Renal cortical epithelial cell (primary cell): Measurements from ENCODE around the gene ERICH2. TPM values are rescaled to one million over a fixed set of nuclear protein-coding genes. Genes with fewer than 3 reads are reported as not detected.

ENCODE experiments used
- DNase-seq: peaks from one replicate; pipeline ENCODE4 v3.0.0-alpha.2; 2011; ENCODE audit warnings: low read depth
- total RNA-seq: library from RNA; depleted of rRNA; stranded (reverse); fragments of >200 nt; gene quantifications from 2 replicates; pipeline ENCODE4 v1.2.3, GENCODE V29; 2014

ERICH2 gene
- total RNA-seq, 1 donor from 2014 or later: 1.0 TPM

DNA sequence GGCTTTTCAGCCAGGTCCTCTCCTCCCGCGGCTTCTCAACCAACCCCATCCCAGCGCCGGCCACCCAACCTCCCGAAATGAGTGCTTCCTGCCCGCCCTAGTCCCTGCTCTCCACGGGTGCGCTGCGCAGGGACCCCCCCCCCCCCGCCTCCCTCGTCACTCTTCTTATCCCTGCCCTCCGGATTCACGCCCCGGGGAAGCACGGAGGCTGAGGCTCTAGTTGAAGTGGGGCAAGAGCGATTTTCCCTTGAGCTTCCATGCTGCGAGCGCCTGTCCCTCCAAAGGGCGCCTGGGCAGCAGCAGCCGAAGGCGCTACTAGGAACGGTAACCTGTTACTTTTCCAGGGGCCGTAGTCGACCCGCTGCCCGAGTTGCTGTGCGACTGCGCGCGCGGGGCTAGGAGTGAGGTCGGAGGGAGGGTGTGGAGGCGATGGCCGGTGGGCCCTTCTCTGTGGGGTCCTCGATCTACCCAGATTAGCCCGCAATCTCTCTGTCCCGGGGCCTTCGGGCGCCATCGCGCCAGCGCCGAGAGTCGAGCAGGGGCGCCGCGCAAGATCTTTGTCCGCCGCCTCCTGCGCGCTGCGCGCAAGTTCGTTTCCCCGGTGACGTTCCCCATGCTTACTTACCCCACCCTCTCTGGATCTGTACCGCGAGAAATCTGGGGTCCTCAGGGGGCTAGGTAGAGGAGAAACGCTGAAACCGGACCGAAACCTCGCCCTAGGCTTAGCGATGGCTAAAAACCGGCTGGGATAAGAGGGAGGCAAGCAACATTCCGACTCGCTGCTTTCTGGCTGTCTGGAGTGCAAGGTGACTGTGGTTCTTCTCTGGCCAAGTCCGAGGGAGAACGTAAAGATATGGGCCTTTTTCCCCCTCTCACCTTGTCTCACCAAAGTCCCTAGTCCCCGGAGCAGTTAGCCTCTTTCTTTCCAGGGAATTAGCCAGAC lies 47.2 kb downstream of the ERICH2 start:
- DNase-seq: peak; percentile 13

DNA sequence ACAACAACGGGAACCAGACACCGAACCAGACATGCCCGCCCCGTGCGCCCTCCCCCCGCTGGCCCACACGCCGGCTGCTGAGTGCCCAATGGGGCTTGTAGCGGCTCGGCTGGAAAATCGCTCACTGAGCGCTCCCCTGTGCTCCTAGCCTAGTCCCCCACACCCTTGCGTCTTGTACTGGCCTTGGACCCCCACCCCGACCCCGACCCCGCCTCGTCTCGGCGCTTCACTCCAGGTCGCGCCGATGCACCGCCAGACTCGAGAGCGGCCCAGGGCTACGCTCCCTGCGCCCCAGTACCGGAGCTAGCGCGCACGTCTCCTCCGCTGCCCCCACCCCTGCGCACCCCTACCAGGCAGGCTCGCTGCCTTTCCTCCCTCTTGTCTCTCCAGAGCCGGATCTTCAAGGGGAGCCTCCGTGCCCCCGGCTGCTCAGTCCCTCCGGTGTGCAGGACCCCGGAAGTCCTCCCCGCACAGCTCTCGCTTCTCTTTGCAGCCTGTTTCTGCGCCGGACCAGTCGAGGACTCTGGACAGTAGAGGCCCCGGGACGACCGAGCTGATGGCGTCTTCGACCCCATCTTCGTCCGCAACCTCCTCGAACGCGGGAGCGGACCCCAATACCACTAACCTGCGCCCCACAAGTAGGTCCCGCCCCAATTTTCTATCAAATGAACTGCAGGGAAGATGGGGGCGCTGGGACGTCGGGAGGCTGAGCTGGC lies 48.0 kb downstream of the ERICH2 start:
- DNase-seq: no peak

DNA sequence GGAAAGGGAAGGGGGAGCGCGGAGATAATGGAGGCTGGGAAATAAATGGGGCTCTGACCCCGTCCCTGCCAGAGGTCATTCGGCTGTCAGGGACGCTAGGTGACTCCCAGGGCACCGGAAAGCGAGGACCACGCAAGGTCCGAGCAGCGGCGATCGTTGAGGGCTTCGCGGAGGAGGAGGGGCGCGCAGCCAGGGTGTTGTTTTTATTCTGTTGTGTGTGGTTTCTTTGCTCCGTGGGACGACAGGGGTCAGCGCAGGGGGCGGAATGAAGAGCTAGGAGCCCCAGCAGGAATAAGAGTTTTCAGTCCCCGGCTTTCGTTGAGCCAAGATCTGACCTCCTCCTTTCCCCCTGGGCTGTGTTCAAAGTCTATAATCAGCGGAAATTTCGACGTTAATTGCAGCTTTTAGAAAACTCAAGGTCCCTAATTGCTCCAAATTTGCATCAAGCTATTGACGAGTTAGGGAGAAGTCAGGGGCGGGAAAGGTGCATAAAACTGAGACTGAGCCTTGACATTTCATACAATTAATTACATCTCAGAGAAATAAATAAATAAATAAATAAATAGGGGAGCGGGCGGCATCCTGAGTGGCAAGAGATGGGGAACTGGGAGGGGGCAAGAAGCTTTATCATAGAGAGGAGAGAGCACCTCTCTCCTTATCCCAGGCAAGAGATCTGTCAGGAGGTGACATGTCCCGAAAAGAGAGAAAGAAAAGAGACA lies 48.7 kb downstream of the ERICH2 start:
- DNase-seq: no peak

DNA sequence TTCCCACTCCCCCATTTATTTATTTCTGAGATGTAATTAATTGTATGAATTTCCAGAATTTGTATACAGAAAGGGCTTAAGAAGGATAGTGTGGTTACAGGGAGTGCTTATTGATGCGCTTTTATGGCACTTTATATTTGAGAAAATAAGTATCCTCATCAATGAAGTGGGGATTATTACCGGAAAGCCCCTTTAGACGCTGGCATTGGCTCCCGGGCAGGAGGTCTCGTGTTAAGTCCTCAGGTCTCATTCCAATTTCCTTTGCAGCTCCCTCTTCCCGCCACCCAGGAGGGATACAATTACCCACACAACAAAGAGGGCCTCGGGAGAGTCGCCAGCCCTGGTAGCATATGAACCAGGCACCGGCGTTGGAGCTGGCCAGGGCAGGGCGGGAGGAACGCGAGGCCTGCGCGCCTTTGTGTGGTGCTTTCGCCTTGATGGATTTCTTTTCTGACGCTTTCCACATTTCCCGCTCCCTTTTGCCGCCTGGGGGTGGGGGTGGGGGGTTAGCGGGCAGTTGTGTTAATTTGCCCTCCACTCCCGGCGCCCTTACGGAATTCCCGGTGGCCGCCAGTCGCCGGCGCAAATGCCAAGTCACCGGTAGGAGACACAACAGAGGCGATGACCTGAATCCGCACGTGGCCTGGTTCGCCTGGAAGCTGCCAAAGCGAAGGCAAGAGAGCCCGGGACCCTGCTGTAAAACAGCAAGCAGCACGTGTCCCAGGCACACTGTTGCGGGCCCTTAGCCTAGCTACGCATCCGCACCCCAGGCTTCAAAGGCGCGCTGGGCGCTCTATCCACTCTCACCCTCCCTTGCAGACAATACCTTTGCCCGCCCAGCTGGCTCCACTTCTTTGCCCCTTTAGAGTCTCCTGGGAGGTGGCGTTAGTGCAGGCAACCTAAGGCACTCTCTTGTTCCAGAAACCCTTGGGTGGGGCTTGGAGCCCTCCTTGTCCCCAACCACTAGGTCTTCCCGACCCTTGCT lies 49.8 kb downstream of the ERICH2 start:
- no peak for DNase-seq

DNA sequence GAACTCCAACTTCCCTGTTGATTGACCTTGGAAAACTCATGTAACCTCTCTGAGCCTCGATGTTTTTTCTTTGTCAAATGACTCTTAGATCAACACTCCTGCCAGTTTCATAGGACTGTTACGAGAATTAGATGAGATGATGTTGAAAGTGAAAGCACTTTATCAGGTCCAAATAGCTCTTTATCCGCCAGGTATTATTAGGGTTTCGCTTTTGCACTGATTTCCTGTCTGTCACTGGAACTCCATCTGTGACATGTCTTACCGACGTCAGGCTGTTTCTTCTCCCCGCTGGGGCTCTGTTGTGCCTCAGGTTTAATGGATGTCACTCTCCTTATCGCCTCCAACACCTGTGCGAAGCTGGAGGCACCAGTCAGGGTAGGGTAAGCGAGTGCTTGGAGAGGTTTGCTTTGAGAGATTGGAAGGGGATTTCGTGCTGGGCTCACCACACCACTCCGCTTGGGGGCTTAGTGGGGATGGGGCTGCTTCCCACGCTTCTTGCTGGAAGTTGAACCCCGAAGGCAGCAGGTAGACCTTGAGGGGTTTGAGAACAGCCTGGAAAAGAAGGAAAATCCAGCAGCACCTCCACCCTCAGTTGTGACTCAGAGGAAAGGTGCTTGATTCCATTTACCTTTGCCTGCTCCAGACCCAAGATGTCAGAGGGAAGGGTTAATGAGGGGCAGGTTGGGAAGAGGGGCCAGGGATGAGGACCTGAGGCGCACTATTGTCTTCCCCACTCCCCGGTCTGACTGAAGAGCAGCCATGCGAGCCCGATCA lies 50.8 kb downstream of the ERICH2 start:
- no peak for DNase-seq

DNA sequence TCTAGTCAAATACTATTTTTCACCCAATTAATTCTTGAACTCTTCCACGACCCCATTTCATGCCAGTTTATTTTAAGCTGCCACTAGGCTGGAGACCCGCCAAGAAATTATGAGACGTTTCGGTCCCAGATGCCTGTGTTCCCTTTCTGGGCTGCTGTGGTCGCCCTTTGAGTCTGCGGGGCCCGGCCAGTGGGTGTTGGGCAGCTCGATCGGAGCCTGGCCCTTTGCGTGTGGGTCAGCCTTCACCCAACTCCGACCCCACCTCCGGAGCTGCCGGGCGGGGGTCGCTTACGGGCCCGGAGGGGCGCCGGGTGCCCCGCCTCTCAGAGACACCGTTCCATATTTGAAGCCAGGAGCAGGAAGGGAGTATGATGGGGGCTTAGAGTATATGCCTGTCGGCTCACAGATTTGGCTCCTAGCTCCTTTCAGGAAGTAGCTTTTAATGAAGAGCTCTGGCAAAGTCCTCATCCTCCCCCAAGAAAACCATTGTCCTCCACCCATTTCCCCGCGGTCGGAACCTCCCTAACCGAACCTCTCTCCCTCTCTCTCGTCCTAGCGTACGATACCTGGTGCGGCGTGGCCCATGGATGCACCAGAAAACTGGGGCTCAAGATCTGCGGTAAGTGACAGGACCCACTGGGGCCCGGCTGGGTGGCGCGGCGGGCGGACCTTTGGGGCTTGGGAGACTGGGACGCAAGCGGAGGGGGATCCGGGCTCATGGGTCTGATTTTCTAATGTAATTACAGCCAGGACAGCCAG lies 51.5 kb downstream of the ERICH2 start:
- no peak for DNase-seq

DNA sequence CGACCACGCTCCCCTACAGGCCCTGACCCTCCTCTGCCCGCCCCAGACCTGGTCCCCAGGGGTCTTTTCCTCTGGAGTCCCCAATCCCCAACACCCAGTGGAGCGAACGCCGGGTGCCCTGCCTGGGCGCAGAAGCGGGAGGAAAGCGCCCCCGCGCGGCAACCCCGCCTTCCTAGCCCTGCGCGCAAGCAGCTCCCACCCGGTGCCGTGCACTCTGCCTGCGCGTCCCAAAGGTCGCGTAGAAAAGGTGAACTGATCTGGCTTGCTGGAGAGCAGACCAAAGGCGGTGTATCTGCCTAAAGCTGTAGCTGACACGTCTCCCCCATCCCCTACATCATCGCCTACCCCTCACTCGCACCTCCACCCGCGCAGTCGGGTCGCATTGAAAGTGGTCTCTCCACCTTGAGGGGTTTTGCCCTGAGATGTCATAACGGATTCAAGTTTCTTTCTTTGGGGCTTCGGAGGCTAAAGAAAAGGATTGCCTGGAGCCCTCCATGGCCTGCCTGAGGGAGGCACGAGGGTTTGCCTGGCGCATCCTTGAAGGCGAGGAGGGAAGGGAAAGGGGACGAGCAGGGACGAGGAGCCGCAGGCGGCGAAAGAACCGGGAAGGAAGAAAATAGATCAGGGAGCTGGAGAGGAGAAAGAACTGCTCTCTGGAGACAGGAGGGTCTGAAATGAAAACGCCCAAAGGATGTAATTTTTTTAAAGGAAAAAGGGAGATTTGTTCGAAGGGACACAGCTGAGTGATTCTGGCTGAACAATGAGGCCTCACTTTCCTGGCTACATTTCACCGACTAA lies 52.3 kb downstream of the ERICH2 start:
- DNase-seq: no peak

DNA sequence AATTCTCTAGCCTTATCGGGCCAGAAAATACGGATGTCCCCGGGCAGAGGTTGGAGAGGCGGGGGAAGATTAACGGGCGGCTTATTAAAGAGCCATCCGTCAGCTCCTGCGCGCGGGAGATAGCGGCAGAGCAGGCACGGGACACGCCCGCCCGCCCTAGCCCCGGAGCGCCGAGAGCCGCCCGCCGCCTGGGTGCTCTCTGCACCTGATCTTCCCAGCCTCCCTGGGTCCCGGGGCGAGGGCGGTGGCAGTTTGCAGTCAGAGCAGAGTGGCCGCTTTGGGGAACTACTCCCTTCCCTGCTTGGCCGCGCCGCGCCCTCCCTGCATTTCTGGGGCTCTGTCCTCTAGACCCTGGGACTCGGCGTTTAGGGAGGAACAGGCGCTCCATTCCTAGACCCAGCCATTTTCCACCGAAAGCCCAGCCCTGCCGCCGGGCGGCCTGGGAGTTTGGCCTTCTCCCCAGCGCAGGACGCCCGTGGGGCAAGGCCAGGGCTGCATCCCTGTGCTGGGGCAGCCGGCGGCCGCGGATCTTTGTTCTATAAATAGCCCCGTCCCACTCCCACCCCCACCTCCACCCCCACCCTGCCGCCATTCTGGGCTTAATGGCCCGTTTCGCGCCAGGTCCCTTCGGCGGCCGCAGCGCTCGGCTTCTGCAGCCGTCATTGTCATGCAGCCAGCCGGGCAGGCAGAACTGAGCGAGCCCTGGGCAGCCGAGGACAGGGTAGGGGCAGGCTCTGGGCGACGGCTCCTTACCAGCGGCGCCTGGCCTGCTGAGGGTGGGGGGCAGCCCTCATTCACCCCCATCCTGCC lies 53.1 kb downstream of the ERICH2 start:
- DNase-seq: no peak

DNA sequence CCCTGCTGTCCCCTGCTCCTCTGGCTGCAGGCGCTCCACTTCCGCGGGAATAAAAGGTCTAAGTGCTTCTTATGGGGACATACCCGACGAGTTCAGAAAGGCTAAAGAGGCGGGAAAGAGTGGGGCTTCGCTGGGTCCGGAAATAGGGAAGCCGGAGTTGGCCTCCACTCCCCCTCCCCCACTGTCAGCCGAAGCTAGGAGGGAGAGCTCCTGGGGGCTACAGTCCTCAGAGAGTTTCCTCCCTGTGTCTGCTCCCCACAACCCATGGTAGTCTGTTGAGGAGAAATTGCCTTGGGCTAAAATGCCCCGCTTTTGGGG lies 53.7 kb downstream of the ERICH2 start:
- no peak for DNase-seq

DNA sequence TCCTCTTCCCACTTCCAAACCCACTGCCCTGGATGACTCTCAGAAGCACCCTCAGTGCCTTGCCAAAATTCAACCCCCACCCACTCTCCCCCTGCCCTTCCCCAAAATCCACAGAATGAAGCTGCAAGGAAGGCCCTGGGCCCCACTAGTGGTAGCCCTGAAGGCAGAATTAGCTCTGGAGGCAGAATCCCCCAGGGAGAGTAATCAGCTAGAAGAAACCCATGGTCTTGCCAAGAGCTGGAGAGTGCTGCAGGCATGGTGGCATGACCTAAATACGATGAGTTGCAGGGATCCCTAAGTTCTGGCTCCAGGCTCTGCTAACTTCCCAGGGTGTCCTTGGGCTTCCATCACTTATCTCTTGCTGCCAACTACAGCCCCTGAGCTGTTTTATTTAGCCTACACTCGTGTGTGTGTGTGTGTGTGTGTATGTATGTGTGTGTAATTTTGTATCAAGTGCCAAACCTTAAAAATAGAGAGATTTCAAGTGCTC lies 54.4 kb downstream of the ERICH2 start:
- DNase-seq: no peak

DNA sequence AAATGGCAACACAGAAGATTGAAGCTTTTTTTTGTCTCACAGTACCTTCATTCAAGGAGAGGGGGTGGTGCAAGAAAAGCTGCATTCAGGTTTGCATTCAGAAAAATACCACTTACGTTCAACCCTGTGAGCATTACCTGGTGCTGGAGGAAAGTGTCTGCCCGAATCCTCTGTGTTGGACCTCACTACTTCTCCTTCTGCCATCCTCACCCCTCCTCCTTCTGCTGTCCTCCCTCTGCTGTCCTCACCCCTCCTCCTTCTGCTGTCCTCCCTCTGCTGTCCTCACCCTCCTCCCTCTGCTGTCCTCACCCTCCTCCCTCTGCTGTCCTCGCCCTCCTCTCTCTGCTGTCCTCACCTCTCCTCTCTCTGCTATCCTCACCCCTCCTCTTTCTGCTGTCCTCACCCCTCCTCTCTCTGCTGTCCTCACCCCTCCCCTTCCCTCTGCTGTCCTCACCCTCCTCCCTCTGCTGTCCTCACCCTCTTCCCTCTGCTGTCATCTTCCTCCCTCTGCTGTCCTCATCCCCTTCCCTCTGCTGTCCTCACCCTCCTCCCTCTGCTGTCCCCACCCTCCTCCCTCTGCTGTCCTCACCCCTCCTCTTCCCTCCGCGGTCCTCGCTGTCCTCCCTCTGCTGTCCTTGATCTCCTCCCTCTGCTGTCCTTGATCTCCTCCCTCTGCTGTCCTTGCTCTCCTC lies 57.8 kb downstream of the ERICH2 start:
- DNase-seq: no peak

DNA sequence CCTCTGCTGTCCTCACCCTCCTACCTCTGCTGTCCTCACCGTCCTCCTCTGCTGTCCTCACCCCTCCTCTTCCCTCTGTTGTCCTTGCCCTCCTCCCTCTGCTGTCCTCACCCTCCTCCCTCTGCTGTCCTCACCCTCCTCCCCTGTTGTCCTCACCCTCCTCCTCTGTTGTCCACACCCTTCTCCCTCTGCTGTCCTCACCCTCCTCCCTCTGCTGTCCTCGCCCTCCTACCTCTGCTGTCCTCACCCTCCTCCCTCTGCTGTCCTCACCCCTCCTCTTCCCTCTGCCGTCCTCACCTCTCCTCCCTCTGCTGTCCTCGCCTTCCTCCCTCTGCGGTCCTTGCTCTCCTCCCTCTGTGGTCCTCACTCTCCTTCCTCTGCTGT lies 58.3 kb downstream of the ERICH2 start:
- DNase-seq: no peak

DNA sequence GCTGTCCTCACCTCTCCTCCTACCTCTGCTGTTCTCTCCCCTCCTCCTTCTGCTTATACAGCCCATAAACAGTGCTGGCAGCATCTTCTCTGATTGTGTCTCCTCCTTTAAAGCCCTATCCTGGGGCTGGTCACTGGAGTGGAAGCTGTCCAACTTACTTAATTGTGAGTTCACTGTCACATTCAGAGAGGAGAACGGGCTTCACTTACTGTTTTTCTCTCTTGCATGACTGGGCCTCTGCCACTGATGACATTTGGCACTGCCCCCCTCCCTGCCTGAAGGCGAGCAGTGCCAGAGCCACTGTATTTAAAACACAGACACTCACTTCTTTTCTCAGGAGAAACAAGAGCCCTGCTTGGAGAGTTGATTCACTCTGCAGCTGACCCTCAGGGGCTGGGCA lies 58.9 kb downstream of the ERICH2 start:
- DNase-seq: no peak

DNA sequence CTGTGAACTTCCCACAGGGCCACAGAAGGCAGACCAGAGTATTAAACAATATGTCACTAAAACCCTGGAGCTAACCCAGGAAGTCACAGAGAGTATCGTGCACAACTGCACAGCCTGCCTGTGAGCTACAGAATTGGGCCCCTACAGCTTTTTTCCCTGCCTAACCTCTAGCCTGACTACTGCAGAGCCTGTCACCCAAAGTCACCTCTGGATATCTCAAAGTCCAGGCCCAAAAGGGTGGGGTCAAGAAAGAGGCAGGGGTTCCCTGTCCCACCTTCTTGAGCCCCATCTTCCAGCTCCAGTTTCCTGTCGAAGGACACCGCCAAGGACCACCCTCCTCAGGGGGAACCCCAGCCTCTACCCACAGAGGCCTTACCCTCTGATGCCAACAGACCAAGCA lies 60.0 kb downstream of the ERICH2 start:
- DNase-seq: no peak

DNA sequence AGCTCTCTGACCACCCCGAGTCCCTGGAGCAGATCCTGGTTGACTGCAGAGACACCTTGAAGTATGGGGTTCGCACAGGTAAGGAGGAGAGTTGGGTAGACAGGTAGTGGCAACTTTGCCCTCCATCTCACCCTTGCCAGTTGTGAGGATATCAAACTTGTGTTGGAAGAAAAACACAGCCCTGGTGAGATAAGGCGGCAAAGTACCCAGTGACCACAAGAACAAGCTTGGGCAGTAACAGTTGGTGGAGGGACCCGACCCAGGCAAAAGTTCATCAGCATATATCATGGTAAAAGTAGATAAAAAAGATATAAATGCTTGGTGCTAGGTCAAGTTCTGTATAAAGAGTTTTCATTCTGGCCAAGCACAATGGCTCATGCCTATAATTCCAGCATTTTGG lies 60.9 kb downstream of the ERICH2 start:
- no peak for DNase-seq

DNA sequence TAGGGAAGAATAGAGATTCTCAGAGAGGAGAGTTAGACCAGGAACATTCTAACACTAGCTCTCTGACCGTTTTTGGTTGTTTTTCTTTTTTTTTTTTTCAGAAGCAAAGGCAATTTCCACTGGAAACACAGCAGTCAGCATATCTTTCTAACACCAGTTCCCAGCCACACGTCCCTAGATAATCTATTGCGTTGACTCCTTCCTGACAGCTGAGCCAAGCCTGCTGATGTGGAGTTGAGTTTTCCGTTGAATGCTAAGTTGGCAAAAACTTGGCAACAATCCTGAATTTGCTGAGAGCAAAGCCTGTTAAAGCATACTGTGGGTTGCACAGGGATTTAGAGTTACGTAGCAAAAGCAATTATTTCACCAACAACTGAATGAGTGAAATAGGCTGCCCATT lies 65.8 kb downstream of the ERICH2 start:
- no peak for DNase-seq

DNA sequence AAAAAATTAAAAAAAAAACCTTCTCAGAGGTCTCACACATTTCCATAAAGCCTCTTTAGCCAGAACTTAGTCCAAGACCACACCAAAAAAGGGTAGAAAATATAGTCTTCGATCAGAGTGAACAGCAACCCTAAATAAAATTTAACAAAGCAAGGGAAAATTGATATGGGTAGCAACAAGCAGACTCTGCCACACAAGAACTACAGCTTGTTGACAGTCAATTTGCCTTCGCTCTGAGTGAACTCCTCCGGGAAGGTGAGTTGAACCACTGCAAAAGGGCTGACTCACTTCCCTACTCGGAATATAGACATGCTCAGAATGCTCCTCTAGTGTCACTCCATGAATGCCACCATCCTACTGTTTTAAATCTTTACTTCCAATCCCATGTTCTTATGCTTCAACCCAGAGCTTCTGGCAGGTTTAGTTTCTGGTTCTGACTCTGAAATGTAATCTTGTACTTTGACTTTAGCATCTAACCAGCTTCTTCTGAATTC lies 70.6 kb downstream of the ERICH2 start:
- no peak for DNase-seq
